K562 (cell line): Measurements from ENCODE around the gene VPS16. TPM values are rescaled to one million over a fixed set of nuclear protein-coding genes. Genes with fewer than 3 reads are reported as not detected.

ENCODE experiments used
- ATAC-seq: fragments of 200-7000 bp; cut with Tn5 transposase; 3 replicates; pipeline ENCODE4 v1.9.1; 2020; ENCODE audit warnings: moderate library complexity
- BruUV-seq: library from RNA; stranded (reverse); fragments of 400-500 nt; replicated peaks from 2 replicates; lab custom pipeline; 2021; lab: Mats Ljungman, UMichigan
- CTCF ChIA-PET: fragments of 300-600 bp; formaldehyde crosslinking; extraction: SDS; loops from one replicate; lab custom pipeline; 2021; ENCODE audit warnings: low intra/inter-chr PET ratio; lab: Yijun Ruan, JAX
- POLR2A ChIA-PET: fragments of 300-600, 350-650 bp; sonication (Branson Sonifier 250); formaldehyde crosslinking; extraction: SDS; loops from one replicate; lab custom pipeline; 2021; ENCODE audit warnings: antibody characterized with exemption, inconsistent platforms; lab: Yijun Ruan, JAX
- DNase-seq, 4 experiments: peaks; one replicate each; pipeline versions ENCODE4 v3.0.0 to v3.0.0-alpha.2; 2011 to 2018; ENCODE audit warnings: low spot score in 3 of 4, mixed read lengths in 3 of 4; ENCODE audit errors: extremely low read depth in 1 of 4
- FAIRE-seq: peaks from 2 replicates; lab custom pipeline; 2011; peaks lifted over from hg19 to GRCh38; lab: Jason Lieb, UNC
- H2AFZ ChIP-seq: 2 replicates; pipeline ENCODE4 v1.6.0; 2011; ENCODE audit warnings: low read depth, low read length, control low read depth, inconsistent platforms
- H3K27ac ChIP-seq: fragments of 200-600 bp; 3 replicates; pipeline ENCODE4 v1.8.0; 2011; ENCODE audit warnings: low read depth, mild to moderate bottlenecking, control low read depth, inconsistent platforms, low read length, moderate library complexity, mixed read lengths; ENCODE audit errors: extremely low read depth
- H3K27me3 ChIP-seq, 2 experiments: fragments of 300-600 bp in 1 of 2; 2 replicates in 1 of 2; 3 replicates in 1 of 2; pipeline versions ENCODE4 v1.6.0 to v1.8.0; 2011; ENCODE audit warnings: inconsistent platforms in 2 of 2, low read length in 2 of 2, mild to moderate bottlenecking in 1 of 2, mixed read lengths in 1 of 2, moderate library complexity in 1 of 2; ENCODE audit not compliant: control insufficient read depth in 2 of 2, insufficient read depth in 2 of 2
- H3K36me3 ChIP-seq: fragments of 300-600 bp; 3 replicates; pipeline ENCODE4 v1.8.0; 2011; ENCODE audit warnings: mild to moderate bottlenecking, low read length, inconsistent platforms; ENCODE audit not compliant: control insufficient read depth, insufficient read depth
- H3K4me1 ChIP-seq, 2 experiments: fragments of 200-600 bp in 1 of 2; replicated peaks in 1 of 2; 2 replicates in 1 of 2; 3 replicates in 1 of 2; pipeline versions ENCODE4 v1.5.1 to v1.8.0; 2011; ENCODE audit warnings: inconsistent platforms in 2 of 2, low read length in 2 of 2, mild to moderate bottlenecking in 1 of 2, mixed read lengths in 1 of 2, moderate library complexity in 1 of 2; ENCODE audit not compliant: control insufficient read depth in 2 of 2, insufficient read depth in 2 of 2
- H3K4me2 ChIP-seq: 2 replicates; pipeline ENCODE4 v1.6.1; 2011; ENCODE audit warnings: low read length, control low read depth, inconsistent platforms, mixed read lengths; ENCODE audit not compliant: insufficient read depth
- H3K4me3 ChIP-seq: fragments of 200-600 bp; sonication (generic), shearing (Covaris generic); 2 replicates; pipeline ENCODE4 v1.5.1; 2016; ENCODE audit warnings: control low read depth, inconsistent platforms
- H3K79me2 ChIP-seq: fragments of 200-600 bp; 3 replicates; pipeline ENCODE4 v1.8.0; 2011; ENCODE audit warnings: low read length, inconsistent platforms; ENCODE audit not compliant: control insufficient read depth, insufficient read depth
- H3K9ac ChIP-seq, 2 experiments: 2 replicates each; pipeline versions ENCODE4 v1.6.0 to v1.6.1; 2011; ENCODE audit warnings: low read depth in 2 of 2, low read length in 2 of 2, control low read depth in 1 of 2, inconsistent platforms in 1 of 2, mild to moderate bottlenecking in 1 of 2, mixed read lengths in 1 of 2; ENCODE audit not compliant: insufficient read depth in 1 of 2
- H3K9me1 ChIP-seq: one replicate; pipeline ENCODE4 v1.6.0; 2011; ENCODE audit warnings: inconsistent platforms, mild to moderate bottlenecking, low read length, moderate library complexity; ENCODE audit not compliant: control insufficient read depth, insufficient read depth
- H3K9me3 ChIP-seq: replicated peaks from 2 replicates; pipeline ENCODE4 v1.5.1; 2011; ENCODE audit warnings: low read depth, low read length, inconsistent platforms; ENCODE audit not compliant: control insufficient read depth, insufficient read depth
- H4K20me1 ChIP-seq: replicated peaks from 2 replicates; pipeline ENCODE4 v1.6.1; 2011; ENCODE audit warnings: low read length, inconsistent platforms, mixed read lengths; ENCODE audit not compliant: control insufficient read depth, insufficient read depth
- BACH1 ChIP-seq: fragments of 200-800 bp; sonication (Bioruptor generic); IDR thresholded peaks from 2 replicates; pipeline ENCODE4 v1.6.1; 2016; ENCODE audit warnings: missing genetic modification characterization, missing compliant biosample characterization
- ELF2 ChIP-seq: fragments of 250-450 bp; sonication (Bioruptor Pico); IDR thresholded peaks from 2 replicates; pipeline ENCODE4 v1.5.0; 2021; ENCODE audit warnings: mild to moderate bottlenecking
- EP300 ChIP-seq: IDR thresholded peaks from 2 replicates; pipeline ENCODE4 v1.6.1; 2012; ENCODE audit warnings: low read length, improper control_type of control experiment
- HNRNPUL1 ChIP-seq: fragments of 200-400 bp; formaldehyde crosslinking; IDR thresholded peaks from 2 replicates; pipeline ENCODE4 v1.6.1; 2017; ENCODE audit warnings: low read length
- HSF4 ChIP-seq: fragments of 250-450 bp; sonication (Bioruptor Pico); IDR thresholded peaks from 2 replicates; pipeline ENCODE4 v2.1.2; 2022; ENCODE audit warnings: mild to moderate bottlenecking, moderate library complexity, borderline replicate concordance
- KHSRP ChIP-seq: fragments of 450-650 bp; IDR thresholded peaks from 2 replicates; pipeline ENCODE4 v1.6.1; 2017
- MEF2A ChIP-seq: IDR thresholded peaks from 2 replicates; pipeline ENCODE4 v1.6.1; 2011; ENCODE audit warnings: low read depth, mild to moderate bottlenecking, low read length, moderate library complexity; ENCODE audit not compliant: control insufficient read depth
- SAFB ChIP-seq: fragments of 200-400 bp; formaldehyde crosslinking; IDR thresholded peaks from 2 replicates; pipeline ENCODE4 v1.6.1; 2017; ENCODE audit warnings: low read depth, low read length, borderline replicate concordance
- SIX5 ChIP-seq, 2 experiments: IDR thresholded peaks; 2 replicates each; pipeline ENCODE4 v1.6.1; 2011; ENCODE audit warnings: low read length in 2 of 2, borderline replicate concordance in 1 of 2, low read depth in 1 of 2, mild to moderate bottlenecking in 1 of 2, moderate library complexity in 1 of 2; ENCODE audit not compliant: insufficient read depth in 1 of 2
- SMC3 ChIP-seq: conservative IDR thresholded peaks from 2 replicates; pipeline ENCODE4 v1.6.1; 2011; ENCODE audit warnings: low read depth, low read length, improper control_type of control experiment; ENCODE audit not compliant: insufficient read depth
- TBP ChIP-seq: optimal IDR thresholded peaks from 2 replicates; pipeline ENCODE3; 2011; ENCODE audit warnings: low read depth, low read length, improper control_type of control experiment
- TEAD2 ChIP-seq: fragments of 450-650 bp; IDR thresholded peaks from 2 replicates; pipeline ENCODE4 v1.6.1; 2016; ENCODE audit warnings: missing genetic modification characterization, control low read depth, missing compliant biosample characterization
- TSC22D4 ChIP-seq: fragments of 450-650 bp; IDR thresholded peaks from 2 replicates; pipeline ENCODE4 v1.6.1; 2016; ENCODE audit warnings: missing genetic modification characterization, missing biosample characterization, control low read depth
- ZFP30 ChIP-seq: fragments of 250-450 bp; sonication (Bioruptor Pico); IDR thresholded peaks from 2 replicates; pipeline ENCODE4 v1.8.0; 2022; ENCODE audit warnings: moderate library complexity, mild to moderate bottlenecking, inconsistent platforms, borderline replicate concordance
- ZNF316 ChIP-seq: fragments of 450-650 bp; IDR thresholded peaks from 2 replicates; pipeline ENCODE4 v1.6.1; 2016
- ZNF347 ChIP-seq: fragments of 450-650 bp; formaldehyde crosslinking; IDR thresholded peaks from 2 replicates; pipeline ENCODE4 v1.4.0; 2020; ENCODE audit warnings: low read depth, mild to moderate bottlenecking, moderate library complexity
- ZNF444 ChIP-seq: fragments of 250-450 bp; sonication (Bioruptor Pico); IDR thresholded peaks from 2 replicates; pipeline ENCODE4 v1.4.0; 2020; ENCODE audit warnings: mild to moderate bottlenecking, moderate library complexity
- WGBS: fragments of 100-300 bp; shearing (Covaris generic); methylation state at CpG from one replicate; pipeline ENCODE4 v1.1.6; 2016; ENCODE audit warnings: low coverage, mixed read lengths; ENCODE audit not compliant: insufficient coverage; ENCODE audit errors: missing lambda C conversion rate; 5-methylcytosine and 5-hydroxymethylcytosine counted together
- in situ Hi-C: fragments of 300-500 bp; cut with MboI; formaldehyde crosslinking; loops from 4 replicates; pipeline ENCODE4 v1.15.0; 2018; ENCODE audit warnings: inconsistent platforms, mixed read lengths
- intact Hi-C: fragments of 100-400 bp; cut with micrococcal nuclease; formaldehyde crosslinking; loops from 2 replicates; pipeline ENCODE4 v1.14.2; 2022
- polyA plus RNA-seq, 8 experiments: library from polyadenylated mRNA; depleted of rRNA in 4 of 8; stranded (reverse) in 5 of 8; unstranded in 3 of 8; fragments of >200 nt; fragmentation: Nextera tagmentation in 2 of 8; fragmentation: Illumina TruSeq in 1 of 8; extraction: Ambion mirVana in 2 of 8; extraction: Trizol in 1 of 8; gene quantifications; 2 replicates each; pipeline versions ENCODE4 v1.2.1 to v1.2.3, GENCODE V29; 2011 to 2014; ENCODE audit warnings: inconsistent platforms in 1 of 8, missing spikeins in 1 of 8
- total RNA-seq, 7 experiments: library from RNA; depleted of rRNA in 6 of 7; stranded (reverse); fragments of >200 nt in 6 of 7; fragmentation: Illumina TruSeq in 2 of 7; extraction: Trizol in 2 of 7; gene quantifications; 2 replicates each; pipeline versions ENCODE4 v1.2.1 to v1.2.3, GENCODE V29; 2011 to 2021; ENCODE audit warnings: low replicate concordance in 1 of 7
- TF ChIP-seq, protein P1 (sequence below), 2 experiments: fragments of 450-650 bp; IDR thresholded peaks; 2 replicates each; pipeline ENCODE4 v1.6.1; 2016
- TF ChIP-seq, protein P2 (sequence below): fragments of 200-800 bp; sonication (Bioruptor generic); IDR thresholded peaks from 2 replicates; pipeline ENCODE4 v1.6.1; 2017; ENCODE audit warnings: missing genetic modification characterization, missing compliant biosample characterization
- TF ChIP-seq, protein P3 (sequence below): sonication (generic); formaldehyde crosslinking; IDR thresholded peaks from 2 replicates; pipeline ENCODE4 v1.8.1; 2023; ENCODE audit warnings: mild to moderate bottlenecking, missing genetic modification reagents

Gene VPS16
- total and polyA plus RNA-seq, 9 of the 15 experiments (the other 6 are each of a cell fraction or from before 2014, with no cell fraction given) = 6.8 to 24.7 (median 14.0) TPM

DNA sequence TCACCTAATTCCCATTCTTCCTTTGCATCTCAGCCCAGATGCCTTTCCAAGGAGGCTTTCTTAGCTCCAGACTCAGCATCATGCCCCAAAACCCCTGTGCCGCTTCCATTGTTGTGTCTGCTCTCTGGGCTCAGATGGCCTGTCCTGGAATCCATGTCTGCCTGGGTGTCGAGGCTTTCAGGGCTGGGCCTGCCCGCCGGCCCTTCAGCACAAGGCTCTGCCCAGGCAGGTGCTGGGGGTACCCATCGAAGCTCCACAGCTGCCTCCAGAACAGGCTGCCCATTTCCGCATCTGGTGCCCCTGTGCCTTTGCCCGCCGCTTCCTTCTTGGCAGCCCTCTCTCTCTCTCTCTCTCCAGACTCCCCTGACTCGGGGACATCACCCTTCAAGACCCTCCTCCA, 41.3 kb upstream of the VPS16 start:
- no peaks in the 10 kb centered on the region for H3K9me1 ChIP-seq

More for the DNA sequence above, 41.3 kb upstream of the VPS16 start:
- Histone ChIP-seq H3K27ac (no peak overlapping the region), H3K4me3 (no peak overlapping the region), H3K4me1 (peaks cover 4 to 34% of the 10 kb centered on the region in 2 experiments; a peak in 4 of 5 replicates), H3K36me3 (no peaks in the 10 kb centered on the region), H4K20me1 (peaks cover 12% of the 10 kb centered on the region; the same call in 1 of the 2 replicates), H3K9ac (no peak overlapping the region), H3K4me2 (no peak overlapping the region), H3K9me3 (no peaks in the 10 kb centered on the region), H3K27me3 (peaks cover 10 to 49% of the 10 kb centered on the region in 2 experiments; a peak in 4 of 5 replicates), H3K79me2 (no peaks in the 10 kb centered on the region), H2AFZ (no peak overlapping the region)
- in situ Hi-C loops (no loop called here), intact Hi-C loops (no loop called here)
- CTCF ChIA-PET = no interaction called here
- FAIRE-seq = no peak
- POLR2A ChIA-PET = interaction anchor here (0.6 to 1.0 kb wide), 2 partner anchors 11 to 73 kb away, joined by 3 to 4 read pairs; no protein-coding TSS in a partner anchor
- TF ChIP-seq SIX5 (IDR thresholded peaks at IDR 0.05; ENCODE audit: borderline replicate concordance in 1 of 2, insufficient read depth in 1 of 2, low read depth in 1 of 2, low read length in 2 of 2) (no peak), ZNF347 (no peak), BACH1 (tag) (no peak), EP300 (no peak), ELF2 (CRISPR knock-in tag) (no peak), HNRNPUL1 (no peak), SAFB (no peak), ZNF444 (CRISPR knock-in tag) (no peak), TSC22D4 (no peak), TBP (no peak), KHSRP (no peak), TEAD2 (tag) (no peak), SMC3 (no peak), ZFP30 (CRISPR knock-in tag) (no peak), MEF2A (no peak), HSF4 (no peak), ZNF316 (no peak)
- TF ChIP-seq, protein P1, sequence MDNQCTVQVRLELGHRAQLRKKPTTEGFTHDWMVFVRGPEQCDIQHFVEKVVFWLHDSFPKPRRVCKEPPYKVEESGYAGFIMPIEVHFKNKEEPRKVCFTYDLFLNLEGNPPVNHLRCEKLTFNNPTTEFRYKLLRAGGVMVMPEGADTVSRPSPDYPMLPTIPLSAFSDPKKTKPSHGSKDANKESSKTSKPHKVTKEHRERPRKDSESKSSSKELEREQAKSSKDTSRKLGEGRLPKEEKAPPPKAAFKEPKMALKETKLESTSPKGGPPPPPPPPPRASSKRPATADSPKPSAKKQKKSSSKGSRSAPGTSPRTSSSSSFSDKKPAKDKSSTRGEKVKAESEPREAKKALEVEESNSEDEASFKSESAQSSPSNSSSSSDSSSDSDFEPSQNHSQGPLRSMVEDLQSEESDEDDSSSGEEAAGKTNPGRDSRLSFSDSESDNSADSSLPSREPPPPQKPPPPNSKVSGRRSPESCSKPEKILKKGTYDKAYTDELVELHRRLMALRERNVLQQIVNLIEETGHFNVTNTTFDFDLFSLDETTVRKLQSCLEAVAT (IDR thresholded peaks at IDR 0.05) = no peak
- TF ChIP-seq, protein P2, sequence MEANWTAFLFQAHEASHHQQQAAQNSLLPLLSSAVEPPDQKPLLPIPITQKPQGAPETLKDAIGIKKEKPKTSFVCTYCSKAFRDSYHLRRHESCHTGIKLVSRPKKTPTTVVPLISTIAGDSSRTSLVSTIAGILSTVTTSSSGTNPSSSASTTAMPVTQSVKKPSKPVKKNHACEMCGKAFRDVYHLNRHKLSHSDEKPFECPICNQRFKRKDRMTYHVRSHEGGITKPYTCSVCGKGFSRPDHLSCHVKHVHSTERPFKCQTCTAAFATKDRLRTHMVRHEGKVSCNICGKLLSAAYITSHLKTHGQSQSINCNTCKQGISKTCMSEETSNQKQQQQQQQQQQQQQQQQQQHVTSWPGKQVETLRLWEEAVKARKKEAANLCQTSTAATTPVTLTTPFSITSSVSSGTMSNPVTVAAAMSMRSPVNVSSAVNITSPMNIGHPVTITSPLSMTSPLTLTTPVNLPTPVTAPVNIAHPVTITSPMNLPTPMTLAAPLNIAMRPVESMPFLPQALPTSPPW (CRISPR knock-in tag) = no peak
- TF ChIP-seq, protein P3, sequence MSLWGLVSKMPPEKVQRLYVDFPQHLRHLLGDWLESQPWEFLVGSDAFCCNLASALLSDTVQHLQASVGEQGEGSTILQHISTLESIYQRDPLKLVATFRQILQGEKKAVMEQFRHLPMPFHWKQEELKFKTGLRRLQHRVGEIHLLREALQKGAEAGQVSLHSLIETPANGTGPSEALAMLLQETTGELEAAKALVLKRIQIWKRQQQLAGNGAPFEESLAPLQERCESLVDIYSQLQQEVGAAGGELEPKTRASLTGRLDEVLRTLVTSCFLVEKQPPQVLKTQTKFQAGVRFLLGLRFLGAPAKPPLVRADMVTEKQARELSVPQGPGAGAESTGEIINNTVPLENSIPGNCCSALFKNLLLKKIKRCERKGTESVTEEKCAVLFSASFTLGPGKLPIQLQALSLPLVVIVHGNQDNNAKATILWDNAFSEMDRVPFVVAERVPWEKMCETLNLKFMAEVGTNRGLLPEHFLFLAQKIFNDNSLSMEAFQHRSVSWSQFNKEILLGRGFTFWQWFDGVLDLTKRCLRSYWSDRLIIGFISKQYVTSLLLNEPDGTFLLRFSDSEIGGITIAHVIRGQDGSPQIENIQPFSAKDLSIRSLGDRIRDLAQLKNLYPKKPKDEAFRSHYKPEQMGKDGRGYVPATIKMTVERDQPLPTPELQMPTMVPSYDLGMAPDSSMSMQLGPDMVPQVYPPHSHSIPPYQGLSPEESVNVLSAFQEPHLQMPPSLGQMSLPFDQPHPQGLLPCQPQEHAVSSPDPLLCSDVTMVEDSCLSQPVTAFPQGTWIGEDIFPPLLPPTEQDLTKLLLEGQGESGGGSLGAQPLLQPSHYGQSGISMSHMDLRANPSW (CRISPR knock-in tag) = no peak
- no peak for ATAC-seq
- DNase-seq = no peak
- BruUV-seq = no TSS peak
- WGBS = 35% methylated on average over 2 of the region's 9 CpGs
